H9 (cell line): ENCODE results near the gene ZNF407. TPM values are rescaled to one million over a fixed set of nuclear protein-coding genes. Genes with fewer than 3 reads are reported as not detected.

Source experiments
- DNase-seq: peaks from one replicate; pipeline ENCODE4 v3.0.0-alpha.2; 2017
- H2AFZ ChIP-seq: one replicate; pipeline ENCODE4 v1.6.1; 2013; ENCODE audit warnings: mild to moderate bottlenecking, low read length, control low read depth, moderate library complexity
- H2AK5ac ChIP-seq: 2 replicates; pipeline ENCODE4 v1.6.1; 2013; ENCODE audit warnings: low read length, control low read depth, mixed read lengths; ENCODE audit not compliant: insufficient read length
- H2BK120ac ChIP-seq: one replicate; pipeline ENCODE4 v1.6.1; 2013; ENCODE audit warnings: low read depth, mild to moderate bottlenecking, low read length, control low read depth, inconsistent platforms; ENCODE audit not compliant: poor library complexity, severe bottlenecking
- H2BK12ac ChIP-seq: 2 replicates; pipeline ENCODE4 v1.6.1; 2013; ENCODE audit warnings: low read length, control low read depth, mixed read lengths, low read depth; ENCODE audit not compliant: insufficient read length
- H2BK15ac ChIP-seq: 2 replicates; pipeline ENCODE4 v1.6.1; 2013; ENCODE audit warnings: low read depth, low read length, control low read depth
- H2BK20ac ChIP-seq: one replicate; pipeline ENCODE4 v1.6.1; 2013; ENCODE audit warnings: low read depth, mild to moderate bottlenecking, low read length, control low read depth, inconsistent platforms; ENCODE audit not compliant: poor library complexity, severe bottlenecking
- H2BK5ac ChIP-seq: 2 replicates; pipeline ENCODE4 v1.6.1; 2013; ENCODE audit warnings: low read length, control low read depth, mixed read lengths; ENCODE audit not compliant: insufficient read length
- H3K14ac ChIP-seq: 2 replicates; pipeline ENCODE4 v1.6.1; 2013; ENCODE audit warnings: low read length, control low read depth; ENCODE audit not compliant: insufficient read depth
- H3K18ac ChIP-seq: 2 replicates; pipeline ENCODE4 v1.6.1; 2013; ENCODE audit warnings: low read depth, mild to moderate bottlenecking, mixed read lengths, low read length, control low read depth; ENCODE audit not compliant: insufficient read length
- H3K23ac ChIP-seq: 2 replicates; pipeline ENCODE4 v1.6.1; 2013; ENCODE audit warnings: low read length, control low read depth, mixed read lengths, low read depth; ENCODE audit not compliant: insufficient read length
- H3K23me2 ChIP-seq: 2 replicates; pipeline ENCODE4 v1.6.1; 2013; ENCODE audit warnings: low read depth, mild to moderate bottlenecking, mixed read lengths, low read length, control low read depth; ENCODE audit not compliant: insufficient read length, poor library complexity, severe bottlenecking
- H3K27ac ChIP-seq: 2 replicates; pipeline ENCODE4 v1.5.1; 2013; ENCODE audit warnings: low read length, control low read depth, mixed read lengths, low read depth; ENCODE audit not compliant: insufficient read length
- H3K27me3 ChIP-seq: 2 replicates; pipeline ENCODE4 v1.6.1; 2013; ENCODE audit warnings: low read length, control low read depth, inconsistent platforms; ENCODE audit not compliant: insufficient read depth
- H3K4ac ChIP-seq: 2 replicates; pipeline ENCODE4 v1.6.1; 2013; ENCODE audit warnings: low read depth, mild to moderate bottlenecking, control low read depth, inconsistent platforms, low read length, moderate library complexity
- H3K4me1 ChIP-seq: 2 replicates; pipeline ENCODE4 v1.6.1; 2013; ENCODE audit warnings: low read length, control low read depth, inconsistent platforms; ENCODE audit not compliant: insufficient read depth
- H3K4me2 ChIP-seq: 2 replicates; pipeline ENCODE4 v1.6.1; 2013; ENCODE audit warnings: low read length, control low read depth, mixed read lengths; ENCODE audit not compliant: insufficient read length, insufficient read depth
- H3K56ac ChIP-seq: 2 replicates; pipeline ENCODE4 v1.6.1; 2013; ENCODE audit warnings: low read depth, mild to moderate bottlenecking, mixed read lengths, low read length, control low read depth; ENCODE audit not compliant: insufficient read length
- H3K79me1 ChIP-seq: 2 replicates; pipeline ENCODE4 v1.6.1; 2013; ENCODE audit warnings: low read depth, mild to moderate bottlenecking, moderate library complexity, low read length, control low read depth, inconsistent platforms; ENCODE audit not compliant: insufficient read depth, poor library complexity, severe bottlenecking
- H3K79me2 ChIP-seq: 2 replicates; pipeline ENCODE4 v1.6.1; 2013; ENCODE audit warnings: low read length, control low read depth, inconsistent platforms; ENCODE audit not compliant: insufficient read depth
- H3K9ac ChIP-seq: 2 replicates; pipeline ENCODE4 v1.6.1; 2013; ENCODE audit warnings: low read length, control low read depth, mixed read lengths; ENCODE audit not compliant: insufficient read length; ENCODE audit errors: extremely low read depth
- H3K9me3 ChIP-seq: one replicate; pipeline ENCODE4 v1.6.1; 2013; ENCODE audit warnings: low read depth, low read length, inconsistent platforms; ENCODE audit not compliant: control insufficient read depth
- H3T11ph ChIP-seq: one replicate; pipeline ENCODE4 v1.6.1; 2013; ENCODE audit warnings: mild to moderate bottlenecking, low read length, control low read depth, inconsistent platforms
- H4K20me1 ChIP-seq: one replicate; pipeline ENCODE4 v1.6.1; 2013; ENCODE audit not compliant: control insufficient read depth, insufficient read length, insufficient read depth
- H4K5ac ChIP-seq: 2 replicates; pipeline ENCODE4 v1.6.1; 2013; ENCODE audit warnings: low read depth, mild to moderate bottlenecking, mixed read lengths, low read length, control low read depth; ENCODE audit not compliant: insufficient read length
- H4K8ac ChIP-seq: replicated peaks from 2 replicates; pipeline ENCODE4 v1.6.1; 2013; ENCODE audit warnings: low read length, control low read depth, mixed read lengths, low read depth; ENCODE audit not compliant: insufficient read length
- H4K91ac ChIP-seq: 2 replicates; pipeline ENCODE4 v1.6.1; 2013; ENCODE audit warnings: low read depth, mild to moderate bottlenecking, moderate library complexity, mixed read lengths, low read length, control low read depth; ENCODE audit not compliant: insufficient read length
- H3K27ac Mint-ChIP-seq, 3 experiments: 2 replicates in 2 of 3; 3 replicates in 1 of 3; pipeline ENCODE4 v1.8.0; 2020 to 2021; ENCODE audit warnings: mixed read lengths in 3 of 3, mild to moderate bottlenecking in 1 of 3, moderate library complexity in 1 of 3
- H3K27me3 Mint-ChIP-seq: 2 replicates; pipeline ENCODE4 v1.8.0; 2021; ENCODE audit warnings: low read depth, mild to moderate bottlenecking, moderate library complexity, mixed read lengths
- H3K36me3 Mint-ChIP-seq, 3 experiments: 2 replicates in 2 of 3; 3 replicates in 1 of 3; pipeline ENCODE4 v1.8.0; 2020 to 2021; ENCODE audit warnings: low read depth in 3 of 3, mixed read lengths in 3 of 3; ENCODE audit not compliant: insufficient read depth in 1 of 3
- H3K4me1 Mint-ChIP-seq, 2 experiments: 2 replicates each; pipeline ENCODE4 v1.8.0; 2020; ENCODE audit warnings: mixed read lengths in 2 of 2
- H3K4me3 Mint-ChIP-seq, 2 experiments: 2 replicates in 1 of 2; 3 replicates in 1 of 2; pipeline ENCODE4 v1.8.0; 2020 to 2021; ENCODE audit warnings: mild to moderate bottlenecking in 2 of 2, mixed read lengths in 2 of 2, moderate library complexity in 1 of 2
- H3K9me3 Mint-ChIP-seq, 2 experiments: 2 replicates in 1 of 2; 3 replicates in 1 of 2; pipeline ENCODE4 v1.8.0; 2020; ENCODE audit warnings: mild to moderate bottlenecking in 2 of 2, mixed read lengths in 2 of 2, moderate library complexity in 1 of 2
- CTCF ChIP-seq: fragments of 200-600 bp; sonication (generic); conservative IDR thresholded peaks from 3 replicates; pipeline ENCODE4 v1.8.0; 2021; ENCODE audit warnings: antibody characterized with exemption, mild to moderate bottlenecking
- WGBS: extraction: QIAGEN DNeasy Blood & Tissue Kit; methylation state at CpG from one replicate; pipeline ENCODE4 v1.1.7; 2013; ENCODE audit warnings: missing lambda C conversion rate, low lambda C conversion rate, mixed read lengths; ENCODE audit not compliant: insufficient read length; ENCODE audit errors: extremely low coverage; 5-methylcytosine and 5-hydroxymethylcytosine counted together
- total RNA-seq: library from RNA; stranded (reverse); gene quantifications from 2 replicates; pipeline ENCODE4 v1.2.1, GENCODE V29; 2021

ZNF407 gene
- total RNA-seq, 1 experiment from 2014 or later, result 8.7 TPM

GRCh38 chr18:74715306-74715705 lies 117.6 kb downstream of the ZNF407 start:
- Histone ChIP-seq H3K9me3 (no peaks in the 10 kb centered on the region), H3K14ac (no peak overlapping the region), H4K5ac (no peak overlapping the region), H3K27me3 (no peaks in the 10 kb centered on the region), H2AFZ (no peak overlapping the region), H3K79me1 (no peaks in the 10 kb centered on the region), H2BK120ac (no peak overlapping the region), H3K79me2 (no peaks in the 10 kb centered on the region), H3K56ac (no peak overlapping the region), H3K9ac (no peak overlapping the region), H3T11ph (no peak overlapping the region), H3K23ac (no peak overlapping the region), H3K23me2 (no peaks in the 10 kb centered on the region), H2BK15ac (no peak overlapping the region), H3K4ac (no peak overlapping the region), H3K4me1 (no peaks in the 10 kb centered on the region), H3K27ac (no peak overlapping the region), H4K8ac (no peak overlapping the region), H2BK20ac (no peak overlapping the region), H2AK5ac (no peak overlapping the region), H2BK5ac (no peak overlapping the region), H2BK12ac (no peak overlapping the region), H4K20me1 (no peaks in the 10 kb centered on the region), H3K4me2 (no peak overlapping the region), H4K91ac (no peak overlapping the region), H3K18ac (no peak overlapping the region)
- Mint-ChIP-seq H3K36me3 (no peaks in the 10 kb centered on the region), H3K27me3 (no peaks in the 10 kb centered on the region), H3K27ac (0 out of 7 replicates have a peak overlapping the region, but pooled peaks of 2 of the 3 experiments have one; percentile 6 to 16), H3K4me3 (no peak overlapping the region), H3K4me1 (peaks cover 18 to 24% of the 10 kb centered on the region in 2 experiments), H3K9me3 (no peaks in the 10 kb centered on the region)
- no CpG with 5 or more reads among the region's 7 CpGs for WGBS
- TF ChIP-seq CTCF, result no peak
- DNase-seq, result no peak
